ENCODE measurements around the gene UBE2Q2.

UBE2Q2 gene

DNA sequence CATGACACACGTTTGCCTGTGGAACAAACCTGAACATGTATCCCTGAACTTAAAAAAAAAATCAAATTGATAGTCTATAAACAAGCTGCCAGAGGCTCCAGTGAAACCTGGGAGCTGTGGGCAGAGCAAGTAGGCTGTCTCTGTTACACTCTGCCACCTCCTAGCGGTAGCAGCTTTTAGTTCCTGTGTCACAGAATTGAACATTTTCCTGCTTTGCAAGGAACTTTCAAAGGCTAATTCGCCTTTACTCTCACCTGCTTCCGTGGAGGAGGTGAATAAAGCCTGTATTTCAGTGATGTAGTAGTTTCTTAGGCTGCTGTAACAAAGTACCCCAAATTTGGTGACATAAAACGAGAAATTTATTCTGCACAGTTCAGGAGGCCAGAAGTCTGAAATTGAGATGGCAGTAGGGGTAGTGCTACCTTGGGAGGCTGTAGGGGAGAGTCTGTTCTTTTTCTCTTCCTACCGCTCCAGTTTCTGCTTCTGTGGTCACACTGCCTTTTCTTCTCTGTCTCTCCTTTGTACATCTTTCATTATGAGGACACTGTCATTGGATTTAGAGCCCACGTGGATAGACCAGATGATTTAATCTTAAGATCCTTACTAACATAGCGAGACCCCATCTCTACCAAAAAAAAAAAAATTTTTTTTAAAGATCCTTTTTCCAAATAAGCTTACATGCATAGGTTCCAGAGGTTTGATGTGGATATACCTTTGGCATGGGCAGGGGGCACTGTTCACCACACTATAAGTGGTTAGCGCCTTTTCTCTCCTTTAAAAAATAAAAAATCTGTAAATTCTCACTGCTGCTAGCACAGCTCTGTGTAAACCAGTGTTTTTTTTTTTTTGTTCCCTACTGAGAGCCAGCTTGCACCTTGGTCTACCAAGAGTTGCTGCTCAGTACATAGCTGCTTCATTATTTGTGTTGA is 85.7 kb downstream of the UBE2Q2 start:
- DNase-seq, result no peak

- no peak for DNase-seq
These were observed 86.7 kb downstream of the UBE2Q2 start for GRCh38 chr15:75929799-75930565.

GRCh38 chr15:75930866-75931265 is 87.6 kb downstream of the UBE2Q2 start:
- no peak for DNase-seq

DNA sequence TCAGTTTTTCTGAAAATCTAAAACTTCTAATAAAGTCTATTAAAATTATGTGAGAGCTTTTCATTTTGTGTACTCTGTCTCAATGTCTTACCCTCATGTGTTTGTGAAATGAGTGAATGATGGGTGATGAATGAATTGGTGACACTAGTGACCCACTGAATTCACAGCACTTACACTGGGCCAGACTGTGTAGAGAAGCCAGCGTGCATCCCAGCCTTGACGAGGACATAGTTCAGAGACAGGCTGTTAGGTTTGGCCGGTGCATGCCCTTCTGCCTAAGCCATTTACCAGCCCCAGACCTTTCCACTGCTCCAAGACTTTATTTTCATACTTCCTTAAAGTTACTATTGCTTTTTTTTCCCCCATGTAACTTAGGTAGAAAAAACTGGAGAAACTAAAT is 99.2 kb downstream of the UBE2Q2 start:
- no peak for DNase-seq

DNA sequence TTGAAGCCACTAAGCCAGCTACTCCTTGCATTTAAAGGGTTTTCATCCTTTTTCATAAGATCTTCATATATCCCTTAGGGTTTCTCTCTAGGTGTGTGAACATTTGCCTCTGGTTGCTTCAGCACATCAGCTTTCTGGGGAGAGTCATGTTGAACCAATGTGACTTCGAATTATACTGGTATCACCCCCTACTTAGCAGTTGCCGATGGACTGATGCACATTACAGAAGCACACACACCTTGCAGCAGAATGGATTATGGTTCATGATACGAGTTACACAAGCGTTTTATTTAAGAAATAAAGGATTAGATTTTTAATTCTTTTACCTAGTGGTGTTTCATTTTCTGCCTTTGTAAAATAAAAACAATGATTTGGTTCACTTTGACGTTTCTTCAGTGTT is 100.0 kb downstream of the UBE2Q2 start:
- no peak for DNase-seq

DNA sequence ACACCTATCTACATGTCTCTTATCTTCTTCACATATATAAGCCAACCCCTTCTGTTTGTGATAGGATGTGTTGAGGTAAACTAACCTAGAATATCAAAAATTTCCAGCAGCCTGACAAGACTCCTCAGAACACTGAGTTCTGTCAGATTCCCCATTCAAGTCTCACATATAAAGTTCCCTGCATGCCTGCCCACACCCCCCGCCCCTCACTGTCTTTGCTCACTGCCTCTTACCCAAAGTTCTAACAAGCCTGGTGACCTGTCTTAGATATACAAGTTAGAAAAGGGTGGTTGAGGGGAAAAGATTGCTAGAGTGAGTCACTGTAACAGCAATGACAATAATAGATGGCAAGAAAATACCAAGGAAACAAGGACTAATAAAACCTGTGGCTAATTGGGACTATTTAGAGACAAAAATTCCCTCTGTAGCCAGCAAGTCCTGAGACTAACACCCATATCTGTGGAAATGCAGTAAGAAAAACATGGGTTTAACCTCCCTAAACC is 100.5 kb downstream of the UBE2Q2 start:
- no peak for DNase-seq

DNA sequence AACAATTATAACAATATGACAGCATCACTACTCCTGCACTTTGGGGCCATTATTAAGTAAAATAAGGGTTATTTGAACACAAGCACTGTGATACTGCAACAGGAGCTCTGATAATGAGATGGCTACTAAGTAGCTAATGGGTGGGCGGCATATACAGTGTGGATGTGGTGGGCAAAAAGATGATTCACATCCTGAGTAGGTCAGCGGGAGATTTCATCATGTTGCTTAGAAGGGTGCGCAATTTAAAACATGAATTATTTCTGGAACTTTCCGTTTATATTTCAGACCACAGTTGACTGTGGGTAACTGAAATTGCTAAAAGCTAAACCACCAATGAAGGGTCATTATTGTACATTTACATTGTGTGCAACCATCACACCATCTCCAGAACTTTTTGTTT is 102.7 kb downstream of the UBE2Q2 start:
- DNase-seq, result no peak

GRCh38 chr15:75947092-75947491 is 103.8 kb downstream of the UBE2Q2 start:
- no peak for DNase-seq

GRCh38 chr15:75948761-75949296 is 105.6 kb downstream of the UBE2Q2 start:
- no peak for DNase-seq
